ENCODE measurements around the gene PRMT7. TPM values are rescaled to one million over a fixed set of nuclear protein-coding genes. Genes with fewer than 3 reads are reported as not detected.

Gene PRMT7
- total and polyA plus RNA-seq, 2 of the 8 experiments (the other 6 are each of a cell fraction or from before 2014, with no cell fraction given): 48.2 to 49.3 TPM

DNA sequence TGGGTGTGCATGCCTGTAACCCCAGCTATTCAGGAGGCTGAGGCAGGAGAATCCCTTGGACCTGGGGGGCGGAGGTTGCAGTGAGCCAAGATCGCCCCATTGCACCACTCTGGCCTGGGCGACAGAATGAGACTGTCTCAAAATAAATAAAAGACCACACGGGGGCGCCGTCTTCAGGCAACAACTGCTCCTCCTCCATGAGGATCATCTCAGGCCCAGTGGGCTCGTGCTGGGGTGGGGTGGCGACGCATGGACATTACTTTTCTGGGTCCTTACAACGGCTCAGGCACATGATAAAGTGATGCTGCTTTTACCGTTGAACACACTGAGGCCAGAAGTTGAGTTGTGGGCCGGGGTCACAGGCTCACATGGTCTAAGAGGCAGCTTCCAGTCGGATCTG, 56.2 kb downstream of the PRMT7 start:
- Histone ChIP-seq H3K4ac (replicated peaks; ENCODE audit: insufficient read length, low read depth, low read length) (no peak overlapping the region), H3K4me1 (replicated peaks in 1 of 4; ENCODE audit: control insufficient read depth in 3 of 4, insufficient read depth in 4 of 4, low read length in 3 of 4) (peaks cover 0 to 4% (median 3%) of the 10 kb centered on the region in 4 experiments; a peak in 3 of 7 replicates), H2BK5ac (ENCODE audit: low read depth, low read length) (no peak overlapping the region), H4K5ac (ENCODE audit: insufficient read length, low read depth, low read length) (no peak overlapping the region), H3K79me2 (ENCODE audit: control insufficient read depth in 1 of 2, insufficient read depth in 2 of 2, low read length in 2 of 2) (no peaks in the 10 kb centered on the region), H2BK20ac (ENCODE audit: low read length) (no peak overlapping the region), H3K36me3 (ENCODE audit: control insufficient read depth in 2 of 4, insufficient read depth in 4 of 4, low read length in 3 of 4) (no peaks in the 10 kb centered on the region), H3K79me1 (ENCODE audit: low read depth, low read length) (no peaks in the 10 kb centered on the region), H3K18ac (ENCODE audit: extremely low read depth, low read length) (no peak overlapping the region), H3K9me3 (ENCODE audit: insufficient read depth in 2 of 2, low read depth in 1 of 2, low read length in 1 of 2) (no peaks in the 10 kb centered on the region), H3K4me3 (ENCODE audit: extremely low read depth in 1 of 4, insufficient read depth in 2 of 4, low read depth in 3 of 4, low read length in 4 of 4) (no peak overlapping the region), H3K27ac (ENCODE audit: low read depth, low read length) (no peak overlapping the region), H4K20me1 (replicated peaks in 1 of 2; ENCODE audit: control insufficient read depth in 1 of 2, insufficient read depth in 2 of 2, low read length in 2 of 2) (no peaks in the 10 kb centered on the region), H3K14ac (ENCODE audit: insufficient read length) (no peak overlapping the region), H3K56ac (replicated peaks; ENCODE audit: insufficient read length, low read depth, low read length) (no peak overlapping the region), H2AK5ac (ENCODE audit: low read depth, low read length) (no peak overlapping the region), H2AFZ (ENCODE audit: low read length) (0 out of 2 replicates have a peak overlapping the region, but pooled peaks have one; percentile 55), H3K23me2 (ENCODE audit: low read depth, low read length) (no peaks in the 10 kb centered on the region), H3K4me2 (ENCODE audit: insufficient read depth in 1 of 2, low read depth in 2 of 2, low read length in 2 of 2) (no peak overlapping the region), H2BK120ac (replicated peaks; ENCODE audit: low read depth, low read length) (no peak overlapping the region), H4K8ac (ENCODE audit: extremely low read depth, insufficient read depth, low read length) (no peak overlapping the region), H3K27me3 (replicated peaks in 1 of 4; ENCODE audit: control insufficient read depth in 3 of 4, extremely low read depth in 1 of 4, insufficient read depth in 3 of 4, low read length in 3 of 4) (no peaks in the 10 kb centered on the region), H2BK15ac (ENCODE audit: low read length) (no peak overlapping the region), H4K91ac (replicated peaks; ENCODE audit: insufficient read length, low read length) (no peak overlapping the region), H3K9ac (replicated peaks in 1 of 4; ENCODE audit: extremely low read depth in 1 of 4, low read depth in 3 of 4, low read length in 3 of 4) (no peak overlapping the region), H2BK12ac (ENCODE audit: low read depth, low read length) (no peak overlapping the region), H3K23ac (ENCODE audit: insufficient read length) (no peak overlapping the region)
- no peak for FAIRE-seq
- TF ChIP-seq GABPA (IDR thresholded peaks at IDR 0.05; ENCODE audit: borderline replicate concordance, insufficient read depth, low read length) (peak; percentile 42; the same call in 1 of the 2 replicates), CBX5 (IDR thresholded peaks at IDR 0.05; ENCODE audit: low read depth, low read length) (no peak), KDM5A (IDR thresholded peaks at IDR 0.05; ENCODE audit: low read length) (no peak), RAD21 (IDR thresholded peaks at IDR 0.05 in 1 of 2, conservative IDR thresholded peaks at IDR 0.05 in 1 of 2; ENCODE audit: low read depth in 2 of 2, low read length in 2 of 2) (peak; percentile 66 to 75), BCL11A (IDR thresholded peaks at IDR 0.05; ENCODE audit: low read depth in 2 of 2, low read length in 2 of 2) (no peak), JUN (IDR thresholded peaks at IDR 0.05; ENCODE audit: low read depth, low read length) (no peak)
- TF ChIP-seq, protein P1, sequence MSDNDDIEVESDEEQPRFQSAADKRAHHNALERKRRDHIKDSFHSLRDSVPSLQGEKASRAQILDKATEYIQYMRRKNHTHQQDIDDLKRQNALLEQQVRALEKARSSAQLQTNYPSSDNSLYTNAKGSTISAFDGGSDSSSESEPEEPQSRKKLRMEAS (IDR thresholded peaks at IDR 0.05): peak; percentile 26; the same call in 1 of the 2 replicates
- TF ChIP-seq, protein P2, sequence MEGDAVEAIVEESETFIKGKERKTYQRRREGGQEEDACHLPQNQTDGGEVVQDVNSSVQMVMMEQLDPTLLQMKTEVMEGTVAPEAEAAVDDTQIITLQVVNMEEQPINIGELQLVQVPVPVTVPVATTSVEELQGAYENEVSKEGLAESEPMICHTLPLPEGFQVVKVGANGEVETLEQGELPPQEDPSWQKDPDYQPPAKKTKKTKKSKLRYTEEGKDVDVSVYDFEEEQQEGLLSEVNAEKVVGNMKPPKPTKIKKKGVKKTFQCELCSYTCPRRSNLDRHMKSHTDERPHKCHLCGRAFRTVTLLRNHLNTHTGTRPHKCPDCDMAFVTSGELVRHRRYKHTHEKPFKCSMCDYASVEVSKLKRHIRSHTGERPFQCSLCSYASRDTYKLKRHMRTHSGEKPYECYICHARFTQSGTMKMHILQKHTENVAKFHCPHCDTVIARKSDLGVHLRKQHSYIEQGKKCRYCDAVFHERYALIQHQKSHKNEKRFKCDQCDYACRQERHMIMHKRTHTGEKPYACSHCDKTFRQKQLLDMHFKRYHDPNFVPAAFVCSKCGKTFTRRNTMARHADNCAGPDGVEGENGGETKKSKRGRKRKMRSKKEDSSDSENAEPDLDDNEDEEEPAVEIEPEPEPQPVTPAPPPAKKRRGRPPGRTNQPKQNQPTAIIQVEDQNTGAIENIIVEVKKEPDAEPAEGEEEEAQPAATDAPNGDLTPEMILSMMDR (IDR thresholded peaks at IDR 0.05; ENCODE audit: control extremely low read depth in 1 of 3, insufficient read depth in 1 of 3, low read depth in 1 of 3, low read length in 3 of 3): peak; percentile 62 to 84 (median 68)
- ChIA-PET POLR2A (ENCODE audit: partially characterized antibody) (no interaction called here), CTCF (ENCODE audit: partially characterized antibody) (interaction anchor here (0.6 to 14.3 kb wide), 26 partner anchors 9 to 987 kb away, joined by 3 to 221 read pairs (median 4); partner anchors contain the start of gene SMPD3)
- WGBS, 2 experiments (ENCODE audit: extremely low coverage in 1 of 2, insufficient coverage in 1 of 2, insufficient read length in 1 of 2, insufficient replicate concordance in 2 of 2, low coverage in 1 of 2, low lambda C conversion rate in 2 of 2, missing lambda C conversion rate in 1 of 2): 43% methylated on average over 13 of the region's 13 CpGs; no CpG with 5 or more reads in 1 of the 2 experiments
- peak in 1 of 2 experiments; percentile 87 for DNase-seq (ENCODE audit: low read depth in 1 of 2, low spot score in 2 of 2)
